HG02840 (cell line): ENCODE results near the gene AUH.

Source experiments
- ATAC-seq: cut with Tn5 transposase; IDR thresholded peaks from one replicate; pipeline ENCODE4 v1.9.1; 2021; ENCODE audit warnings: mild to moderate bottlenecking, moderate library complexity, moderate number of reproducible peaks; ENCODE audit not compliant: unreplicated experiment, low FRiP score

Gene AUH

GRCh38 chr9:91178281-91179236 lies 183.2 kb downstream of the AUH start:
- no peak for ATAC-seq

- ATAC-seq, result no peak
These were observed 183.9 kb downstream of the AUH start for GRCh38 chr9:91177661-91178280.

GRCh38 chr9:91177081-91177480 lies 184.6 kb downstream of the AUH start:
- ATAC-seq, result no peak

- ATAC-seq, result no peak
These were observed 185.3 kb downstream of the AUH start for GRCh38 chr9:91176426-91176825.

GRCh38 chr9:91174772-91175171 lies 186.9 kb downstream of the AUH start:
- peak; percentile 47 for ATAC-seq

GRCh38 chr9:91172329-91172728 lies 189.4 kb downstream of the AUH start:
- no peak for ATAC-seq

- ATAC-seq, result no peak
These were observed 190.8 kb downstream of the AUH start for GRCh38 chr9:91170951-91171350.

GRCh38 chr9:91166796-91167366 lies 194.8 kb downstream of the AUH start:
- ATAC-seq, result no peak

GRCh38 chr9:91164724-91165520 lies 196.8 kb downstream of the AUH start:
- no peak for ATAC-seq
